ENCODE measurements around the gene COG7. TPM values are rescaled to one million over a fixed set of nuclear protein-coding genes. Genes with fewer than 3 reads are reported as not detected.

Gene COG7
- total and polyA plus RNA-seq, 11 donors = 7.8 to 16.8 (median 12.2) TPM

DNA sequence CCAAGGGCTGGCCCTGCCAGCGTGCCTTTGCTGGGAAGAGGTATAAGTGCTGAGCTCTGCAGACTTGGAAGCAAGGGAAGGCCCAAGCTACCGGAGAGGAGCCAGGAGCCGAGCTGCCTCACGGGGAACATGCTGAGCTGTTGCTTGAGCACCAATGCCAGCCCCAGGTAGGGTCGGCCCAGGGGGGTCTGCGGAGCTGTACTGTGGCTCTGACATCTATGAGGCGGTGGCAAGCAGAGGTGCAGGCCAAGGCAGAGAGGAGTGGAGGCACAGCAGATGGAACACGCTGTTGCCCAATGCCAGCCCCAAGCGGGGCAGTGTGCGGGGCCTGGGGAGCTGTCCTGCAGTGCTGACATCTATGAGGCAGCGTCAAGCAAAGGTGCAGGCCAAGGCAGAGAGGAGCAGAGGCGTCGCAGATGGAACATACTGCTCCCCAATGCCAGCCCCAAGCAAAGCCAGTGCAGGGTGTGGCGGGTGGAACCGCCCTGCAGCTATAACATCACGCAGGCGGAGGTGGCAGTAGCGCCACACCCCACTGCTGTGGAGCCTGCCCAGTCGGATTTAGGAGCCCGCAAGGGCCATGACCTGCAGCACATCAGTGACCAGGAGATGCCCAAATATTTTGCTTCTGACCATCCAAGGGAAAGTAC is 47.3 kb upstream of the COG7 start:
- intact Hi-C loops (cut with DNase I) = no loop called here
- Histone ChIP-seq H3K27ac (no peak overlapping the region), H3K36me3 (peaks cover 0 to 21% (median 5%) of the 10 kb centered on the region in 9 donors), H3K4me1 (peaks cover 4 to 89% (median 39%) of the 10 kb centered on the region in 12 donors), H3K9me3 (no peaks in the 10 kb centered on the region), H3K27me3 (no peaks in the 10 kb centered on the region), H3K4me3 (no peak overlapping the region)
- TF ChIP-seq POLR2A (IDR thresholded peaks at IDR 0.05) = no peak
- TF ChIP-seq, protein P1, sequence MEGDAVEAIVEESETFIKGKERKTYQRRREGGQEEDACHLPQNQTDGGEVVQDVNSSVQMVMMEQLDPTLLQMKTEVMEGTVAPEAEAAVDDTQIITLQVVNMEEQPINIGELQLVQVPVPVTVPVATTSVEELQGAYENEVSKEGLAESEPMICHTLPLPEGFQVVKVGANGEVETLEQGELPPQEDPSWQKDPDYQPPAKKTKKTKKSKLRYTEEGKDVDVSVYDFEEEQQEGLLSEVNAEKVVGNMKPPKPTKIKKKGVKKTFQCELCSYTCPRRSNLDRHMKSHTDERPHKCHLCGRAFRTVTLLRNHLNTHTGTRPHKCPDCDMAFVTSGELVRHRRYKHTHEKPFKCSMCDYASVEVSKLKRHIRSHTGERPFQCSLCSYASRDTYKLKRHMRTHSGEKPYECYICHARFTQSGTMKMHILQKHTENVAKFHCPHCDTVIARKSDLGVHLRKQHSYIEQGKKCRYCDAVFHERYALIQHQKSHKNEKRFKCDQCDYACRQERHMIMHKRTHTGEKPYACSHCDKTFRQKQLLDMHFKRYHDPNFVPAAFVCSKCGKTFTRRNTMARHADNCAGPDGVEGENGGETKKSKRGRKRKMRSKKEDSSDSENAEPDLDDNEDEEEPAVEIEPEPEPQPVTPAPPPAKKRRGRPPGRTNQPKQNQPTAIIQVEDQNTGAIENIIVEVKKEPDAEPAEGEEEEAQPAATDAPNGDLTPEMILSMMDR (IDR thresholded peaks at IDR 0.05) = no peak
- WGBS, 4 donors = 94 to 96% (median 95%) methylated on average over 19 to 20 of the region's 20 CpGs
- DNase-seq = no peak
- no peak for ATAC-seq

DNA sequence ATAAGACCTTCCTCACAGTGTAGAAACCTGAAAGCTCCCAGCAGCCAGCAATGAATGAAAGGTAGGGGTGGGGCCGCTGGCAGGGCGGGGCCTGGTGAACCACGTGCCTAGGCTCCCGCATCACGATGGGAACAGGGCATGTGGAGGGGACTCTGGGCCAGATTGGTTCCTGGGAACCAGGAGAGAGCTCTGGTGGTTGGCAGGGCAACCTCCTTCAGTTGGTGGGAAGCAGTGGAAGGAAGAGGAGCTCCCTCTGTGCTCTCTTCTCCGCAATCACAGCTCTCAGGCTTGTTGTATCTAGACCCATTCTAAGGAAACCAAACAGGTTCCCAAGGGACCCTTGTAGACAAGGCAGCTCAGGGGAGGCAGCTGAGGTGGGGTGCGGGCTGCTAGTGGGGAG is 46.8 kb upstream of the COG7 start:
- Histone ChIP-seq H3K4me3 (no peak overlapping the region), H3K4me1 (peaks cover under 1 to 83% (median 34%) of the 10 kb centered on the region in 12 donors), H3K9me3 (no peaks in the 10 kb centered on the region), H3K36me3 (peaks cover 0 to 26% (median 10%) of the 10 kb centered on the region in 9 donors), H3K27me3 (no peaks in the 10 kb centered on the region), H3K27ac (no peak overlapping the region)
- intact Hi-C loops (cut with DNase I) = no loop called here
- DNase-seq (no peak), ATAC-seq (no peak)
- TF ChIP-seq POLR2A (IDR thresholded peaks at IDR 0.05) = no peak
- TF ChIP-seq, protein P1 (IDR thresholded peaks at IDR 0.05) = no peak
- WGBS, 4 donors = 82 to 88% (median 85%) methylated on average over 7 of the region's 7 CpGs

DNA sequence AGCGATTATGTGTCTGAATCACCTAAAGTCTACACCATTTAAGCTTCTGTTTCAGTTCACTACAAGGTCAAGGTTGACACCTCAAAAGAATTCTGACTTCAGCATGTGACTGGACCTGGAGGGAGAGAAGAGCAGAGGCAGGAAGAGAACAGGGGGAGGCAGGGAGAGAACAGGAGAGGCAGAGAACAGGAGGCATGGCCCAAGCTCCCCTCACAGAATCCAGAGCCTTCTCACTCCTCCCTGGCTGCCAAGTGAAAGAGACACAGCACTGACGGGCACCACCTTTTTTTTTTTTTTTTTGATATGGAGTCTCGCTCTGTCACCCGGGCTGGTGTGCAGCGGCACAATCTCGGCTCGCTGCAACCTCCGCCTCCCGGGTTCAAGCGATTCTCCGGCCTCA is 45.9 kb upstream of the COG7 start:
- WGBS, 4 donors = 60 to 83% (median 68%) methylated on average over 11 of the region's 11 CpGs
- TF ChIP-seq, protein P1 (IDR thresholded peaks at IDR 0.05) = no peak
- TF ChIP-seq POLR2A (IDR thresholded peaks at IDR 0.05) = no peak
- Histone ChIP-seq H3K9me3 (no peaks in the 10 kb centered on the region), H3K27ac (peak overlapping the region in 6 of 12 donors; percentile 10 to 73 (median 25)), H3K36me3 (peaks cover 0 to 36% (median 20%) of the 10 kb centered on the region in 9 donors), H3K4me3 (no peak overlapping the region), H3K4me1 (peaks cover 0 to 74% (median 24%) of the 10 kb centered on the region in 12 donors), H3K27me3 (no peaks in the 10 kb centered on the region)
- intact Hi-C loops (cut with DNase I) = no loop called here
- DNase-seq = peak in 2 of 5 donors; percentile 31 to 51
- ATAC-seq = peak; percentile 54 to 63 (median 61)

DNA sequence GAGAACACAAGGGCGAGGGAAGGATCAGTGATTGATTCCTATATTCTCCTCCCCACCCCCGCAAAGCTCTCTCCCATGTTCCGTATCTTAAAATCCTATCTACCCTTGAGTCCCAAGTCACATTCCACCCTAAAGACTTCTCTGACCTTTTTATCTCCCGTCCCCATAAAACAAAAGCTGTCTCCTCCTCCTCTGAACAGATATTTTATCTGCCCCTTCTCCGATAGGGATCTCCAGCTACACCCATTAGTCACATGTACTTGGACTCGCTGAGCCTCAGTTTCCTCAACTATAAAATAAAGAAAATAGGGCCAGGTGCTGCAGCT is 44.5 kb upstream of the COG7 start:
- no peak for ATAC-seq
- WGBS, 4 donors = 79 to 84% (median 82%) methylated on average over 6 of the region's 6 CpGs
- Histone ChIP-seq H3K27me3 (no peaks in the 10 kb centered on the region), H3K27ac (peak overlapping the region in 8 of 12 donors; percentile 17 to 73 (median 42)), H3K36me3 (peaks cover 0 to 47% (median 33%) of the 10 kb centered on the region in 9 donors), H3K9me3 (no peaks in the 10 kb centered on the region), H3K4me1 (peaks cover 0 to 63% (median 19%) of the 10 kb centered on the region in 12 donors), H3K4me3 (no peak overlapping the region)
- intact Hi-C loops (cut with DNase I) = no loop called here
- no peak for DNase-seq
- no peak for TF ChIP-seq POLR2A (IDR thresholded peaks at IDR 0.05)
- TF ChIP-seq, protein P1 (IDR thresholded peaks at IDR 0.05) = no peak

All from heart left ventricle (tissue), 16 donors.